Hepatocyte (in vitro differentiated cells): Measurements from ENCODE around the gene SKAP2. TPM values are rescaled to one million over a fixed set of nuclear protein-coding genes. Genes with fewer than 3 reads are reported as not detected.

Experiments used
- DNase-seq: peaks from one replicate; pipeline ENCODE4 v3.0.0-alpha.2; 2016; ENCODE audit warnings: low spot score
- H2AFZ ChIP-seq: fragments of 200-600 bp; sonication (generic); 2 replicates; pipeline ENCODE4 v1.6.0; 2016; ENCODE audit warnings: antibody characterized with exemption, mild to moderate bottlenecking
- H3K27ac ChIP-seq: fragments of 200-600 bp; sonication (generic); 2 replicates; pipeline ENCODE4 v1.5.1; 2016; ENCODE audit warnings: mild to moderate bottlenecking
- H3K27me3 ChIP-seq: fragments of 200-600 bp; sonication (generic); 2 replicates; pipeline ENCODE4 v1.6.1; 2016
- H3K36me3 ChIP-seq: fragments of 200-600 bp; sonication (generic); replicated peaks from 2 replicates; pipeline ENCODE4 v1.5.1; 2016; ENCODE audit warnings: low read depth; ENCODE audit not compliant: insufficient read depth
- H3K4me1 ChIP-seq: fragments of 200-600 bp; sonication (generic); 2 replicates; pipeline ENCODE4 v1.5.1; 2016; ENCODE audit warnings: mild to moderate bottlenecking, moderate library complexity; ENCODE audit not compliant: insufficient read depth
- H3K4me2 ChIP-seq: fragments of 200-600 bp; sonication (generic); 2 replicates; pipeline ENCODE4 v1.6.0; 2016
- H3K4me3 ChIP-seq: fragments of 200-600 bp; sonication (generic); 2 replicates; pipeline ENCODE4 v1.5.1; 2016; ENCODE audit warnings: mild to moderate bottlenecking
- H3K79me2 ChIP-seq: fragments of 200-600 bp; sonication (generic); 2 replicates; pipeline ENCODE4 v1.6.0; 2017; ENCODE audit warnings: mild to moderate bottlenecking
- H3K9me2 ChIP-seq: fragments of 200-600 bp; sonication (generic); replicated peaks from 2 replicates; pipeline ENCODE4 v1.6.0; 2017; ENCODE audit warnings: mild to moderate bottlenecking; ENCODE audit not compliant: insufficient read depth
- H3K9me3 ChIP-seq: fragments of 200-600 bp; sonication (generic); 2 replicates; pipeline ENCODE4 v1.5.1; 2016; ENCODE audit warnings: low read depth, mild to moderate bottlenecking
- H4K20me1 ChIP-seq: fragments of 200-600 bp; sonication (generic); 2 replicates; pipeline ENCODE4 v1.6.0; 2016; ENCODE audit warnings: mild to moderate bottlenecking; ENCODE audit not compliant: insufficient read depth, poor library complexity, severe bottlenecking
- EZH2 ChIP-seq: fragments of 200-600 bp; sonication (generic); IDR thresholded peaks from 2 replicates; pipeline ENCODE4 v1.6.1; 2016; ENCODE audit warnings: antibody characterized with exemption, mild to moderate bottlenecking, borderline replicate concordance
- EZH2phosphoT487 ChIP-seq: fragments of 200-600 bp; sonication (generic); IDR thresholded peaks from one replicate; pipeline ENCODE4 v1.6.1; 2018; ENCODE audit warnings: antibody characterized with exemption, mild to moderate bottlenecking, low read depth, moderate library complexity; ENCODE audit not compliant: unreplicated experiment, severe bottlenecking
- whole genome bisulfite sequencing: methylation state at CpG from one replicate; pipeline ENCODE4 v1.1.6; 2016; ENCODE audit warnings: low lambda C conversion rate; ENCODE audit errors: missing lambda C conversion rate; 5-methylcytosine and 5-hydroxymethylcytosine counted together
- polyA plus RNA-seq: library from polyadenylated mRNA; unstranded; fragments of >200 nt; fragmentation: Nextera tagmentation; extraction: Ambion mirVana; gene quantifications from 2 replicates; pipeline ENCODE4 v1.2.1, GENCODE V29; 2016
- total RNA-seq: library from RNA; depleted of rRNA; stranded (reverse); fragments of >200 nt; gene quantifications from 2 replicates; pipeline ENCODE4 v1.2.3, GENCODE V29; 2014
- TF ChIP-seq, protein P1 (sequence below): fragments of 200-600 bp; sonication (generic); IDR thresholded peaks from 2 replicates; pipeline ENCODE4 v1.5.1; 2016; ENCODE audit warnings: antibody characterized with exemption, mild to moderate bottlenecking; ENCODE audit not compliant: poor library complexity

Gene SKAP2
- total and polyA plus RNA-seq, 2 experiments from 2014 or later = 8.4 to 13.5 TPM

DNA sequence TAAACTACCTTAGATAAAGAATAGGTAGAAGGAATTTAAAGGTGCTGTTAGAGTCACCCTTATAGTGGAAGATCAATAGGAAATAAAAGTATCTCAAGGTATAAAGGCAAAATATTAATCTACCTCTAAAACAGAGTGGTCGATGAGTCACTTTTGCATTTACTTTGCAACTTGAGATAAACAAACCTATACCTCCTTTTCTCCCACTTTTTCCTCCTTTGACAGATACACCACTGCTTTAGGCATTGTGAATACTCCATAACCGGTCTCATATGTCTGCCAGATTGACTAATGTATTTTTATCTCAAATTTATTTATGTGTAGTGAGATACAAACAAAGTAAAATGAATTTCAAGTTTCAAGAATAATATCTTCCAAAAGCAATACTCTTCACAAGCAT lies 193.5 kb downstream of the SKAP2 start:
- Histone ChIP-seq H4K20me1 (no peaks in the 10 kb centered on the region), H2AFZ (no peak overlapping the region), H3K27me3 (no peaks in the 10 kb centered on the region), H3K4me1 (no peaks in the 10 kb centered on the region), H3K9me3 (no peaks in the 10 kb centered on the region), H3K9me2 (no peaks in the 10 kb centered on the region), H3K27ac (no peak overlapping the region), H3K4me3 (no peak overlapping the region), H3K36me3 (no peaks in the 10 kb centered on the region), H3K79me2 (no peaks in the 10 kb centered on the region), H3K4me2 (no peak overlapping the region)
- no peak for DNase-seq
- TF ChIP-seq, protein P1, sequence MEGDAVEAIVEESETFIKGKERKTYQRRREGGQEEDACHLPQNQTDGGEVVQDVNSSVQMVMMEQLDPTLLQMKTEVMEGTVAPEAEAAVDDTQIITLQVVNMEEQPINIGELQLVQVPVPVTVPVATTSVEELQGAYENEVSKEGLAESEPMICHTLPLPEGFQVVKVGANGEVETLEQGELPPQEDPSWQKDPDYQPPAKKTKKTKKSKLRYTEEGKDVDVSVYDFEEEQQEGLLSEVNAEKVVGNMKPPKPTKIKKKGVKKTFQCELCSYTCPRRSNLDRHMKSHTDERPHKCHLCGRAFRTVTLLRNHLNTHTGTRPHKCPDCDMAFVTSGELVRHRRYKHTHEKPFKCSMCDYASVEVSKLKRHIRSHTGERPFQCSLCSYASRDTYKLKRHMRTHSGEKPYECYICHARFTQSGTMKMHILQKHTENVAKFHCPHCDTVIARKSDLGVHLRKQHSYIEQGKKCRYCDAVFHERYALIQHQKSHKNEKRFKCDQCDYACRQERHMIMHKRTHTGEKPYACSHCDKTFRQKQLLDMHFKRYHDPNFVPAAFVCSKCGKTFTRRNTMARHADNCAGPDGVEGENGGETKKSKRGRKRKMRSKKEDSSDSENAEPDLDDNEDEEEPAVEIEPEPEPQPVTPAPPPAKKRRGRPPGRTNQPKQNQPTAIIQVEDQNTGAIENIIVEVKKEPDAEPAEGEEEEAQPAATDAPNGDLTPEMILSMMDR = no peak
- no peak for TF ChIP-seq EZH2
- no peak for TF ChIP-seq EZH2phosphoT487
- 87% methylated on average over 2 of the region's 2 CpGs for WGBS

DNA sequence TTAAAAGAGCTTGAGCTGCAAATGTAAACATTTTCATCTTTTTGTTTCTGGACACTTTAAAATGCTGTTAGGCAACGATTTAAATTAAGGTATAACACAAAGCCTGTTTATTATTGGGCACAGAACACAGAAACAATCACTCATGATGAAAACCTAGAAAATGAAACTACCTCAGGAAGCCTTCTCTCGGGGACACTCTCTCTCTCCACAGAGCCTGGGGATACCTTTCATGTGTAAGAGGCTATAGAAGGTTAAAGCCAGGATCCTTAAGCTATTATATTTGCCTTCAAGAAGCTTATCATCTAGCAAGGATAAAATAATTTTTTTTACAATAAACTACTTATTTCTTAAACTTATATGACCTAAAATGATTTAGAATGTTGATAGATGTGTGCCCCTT lies 194.1 kb downstream of the SKAP2 start:
- no peak overlapping the region for H3K4me2 ChIP-seq
- no peaks in the 10 kb centered on the region for H3K79me2 ChIP-seq
- no peaks in the 10 kb centered on the region for H3K4me1 ChIP-seq
- H2AFZ ChIP-seq = no peak overlapping the region
- DNase-seq = no peak
- H3K9me3 ChIP-seq = no peaks in the 10 kb centered on the region
- TF ChIP-seq EZH2 (no peak), EZH2phosphoT487 (no peak)
- TF ChIP-seq, protein P1 = no peak
- no peaks in the 10 kb centered on the region for H4K20me1 ChIP-seq
- H3K4me3 ChIP-seq = no peak overlapping the region
- WGBS = 86% methylated on average over 2 of the region's 2 CpGs
- H3K27me3 ChIP-seq = no peaks in the 10 kb centered on the region
- no peaks in the 10 kb centered on the region for H3K9me2 ChIP-seq
- no peak overlapping the region for H3K27ac ChIP-seq
- no peaks in the 10 kb centered on the region for H3K36me3 ChIP-seq

DNA sequence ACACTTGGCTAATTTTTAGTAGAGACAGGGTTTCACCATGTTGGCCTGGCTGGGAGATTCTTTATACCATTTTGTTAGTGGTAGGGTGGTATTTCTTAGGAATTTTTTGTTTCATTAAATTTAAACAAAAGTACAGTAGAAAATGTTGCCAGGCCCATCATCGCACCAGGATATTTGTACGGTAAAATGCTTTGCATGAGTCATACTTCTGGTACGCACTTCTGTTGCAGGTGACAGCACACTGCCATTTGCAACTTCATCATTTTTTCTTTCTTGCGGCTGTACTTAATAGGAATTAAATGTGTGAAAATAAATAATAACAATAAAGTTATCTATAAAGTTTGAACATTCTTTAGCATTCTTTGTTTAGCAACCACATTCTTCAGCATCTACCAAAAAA lies 195.6 kb downstream of the SKAP2 start:
- TF ChIP-seq, protein P1 = no peak
- no peak for TF ChIP-seq EZH2
- no peak for TF ChIP-seq EZH2phosphoT487
- Histone ChIP-seq H3K79me2 (no peaks in the 10 kb centered on the region), H3K27me3 (no peaks in the 10 kb centered on the region), H3K4me2 (no peak overlapping the region), H3K4me1 (no peaks in the 10 kb centered on the region), H3K9me3 (no peaks in the 10 kb centered on the region), H3K36me3 (no peaks in the 10 kb centered on the region), H2AFZ (no peak overlapping the region), H3K4me3 (no peak overlapping the region), H4K20me1 (no peaks in the 10 kb centered on the region), H3K9me2 (no peaks in the 10 kb centered on the region), H3K27ac (no peak overlapping the region)
- DNase-seq = no peak
- whole genome bisulfite sequencing = 92% methylated on average over 4 of the region's 4 CpGs
